K562 (cell line): ENCODE results near the gene NXN. TPM values are rescaled to one million over a fixed set of nuclear protein-coding genes. Genes with fewer than 3 reads are reported as not detected.

Experiments used
- CBFA2T3 ChIP-seq: fragments of 450-650 bp; IDR thresholded peaks from 2 replicates; pipeline ENCODE4 v1.6.1; 2017
- CHCHD3 ChIP-seq: fragments of 250-450 bp; sonication (Bioruptor Pico); IDR thresholded peaks from 2 replicates; pipeline ENCODE4 v2.1.2; 2022; ENCODE audit warnings: mild to moderate bottlenecking
- COPS2 ChIP-seq: fragments of 450-650 bp; conservative IDR thresholded peaks from 2 replicates; pipeline ENCODE4 v1.6.1; 2016; ENCODE audit warnings: mild to moderate bottlenecking, moderate library complexity
- CSDE1 ChIP-seq, 2 experiments: fragments of 450-650 bp; IDR thresholded peaks; 2 replicates each; pipeline ENCODE4 v1.6.1; 2016; ENCODE audit warnings: mild to moderate bottlenecking in 1 of 2
- CXXC5 ChIP-seq: fragments of 250-450 bp; sonication (Bioruptor Pico); IDR thresholded peaks from 2 replicates; pipeline ENCODE4 v1.8.0; 2022; ENCODE audit warnings: inconsistent platforms, mild to moderate bottlenecking, moderate library complexity
- GABPB1 ChIP-seq: sonication (generic); formaldehyde crosslinking; IDR thresholded peaks from 2 replicates; pipeline ENCODE4 v1.8.0; 2022; ENCODE audit warnings: mild to moderate bottlenecking, missing genetic modification reagents
- GTF2A2 ChIP-seq: IDR thresholded peaks from 2 replicates; pipeline ENCODE4 v1.6.1; 2016; ENCODE audit warnings: mild to moderate bottlenecking, missing genetic modification characterization, missing compliant biosample characterization
- HMGN3 ChIP-seq: IDR thresholded peaks from 2 replicates; pipeline ENCODE4 v1.6.1; 2011; ENCODE audit warnings: borderline replicate concordance, low read depth, mild to moderate bottlenecking, mixed read lengths, low read length; ENCODE audit not compliant: insufficient read length; ENCODE audit errors: extremely low read depth
- MAFK ChIP-seq: IDR thresholded peaks from 2 replicates; pipeline ENCODE4 v1.6.1; 2011; ENCODE audit warnings: low read length, improper control_type of control experiment
- MBD2 ChIP-seq: sonication (generic); IDR thresholded peaks from 2 replicates; pipeline ENCODE4 v1.6.1; 2016; ENCODE audit warnings: low read depth, borderline replicate concordance
- PHF20 ChIP-seq: fragments of 450-650 bp; IDR thresholded peaks from 2 replicates; pipeline ENCODE4 v1.6.1; 2018; ENCODE audit not compliant: partially characterized antibody
- SPI1 ChIP-seq: IDR thresholded peaks from 2 replicates; pipeline ENCODE4 v1.6.1; 2011; ENCODE audit warnings: low read depth, low read length, control low read depth, borderline replicate concordance
- ZNF140 ChIP-seq: fragments of 250-450 bp; sonication (Bioruptor Pico); IDR thresholded peaks from 2 replicates; pipeline ENCODE4 v1.8.0; 2021; ENCODE audit warnings: moderate library complexity, mild to moderate bottlenecking, inconsistent platforms
- ZNF239 ChIP-seq: fragments of 250-450 bp; sonication (Bioruptor Pico); IDR thresholded peaks from 2 replicates; pipeline ENCODE4 v1.4.0; 2020; ENCODE audit warnings: mild to moderate bottlenecking
- ZNF586 ChIP-seq: fragments of 450-650 bp; formaldehyde crosslinking; conservative IDR thresholded peaks from 2 replicates; pipeline ENCODE4 v1.4.0; 2020; ENCODE audit warnings: mild to moderate bottlenecking, moderate library complexity
- polyA plus RNA-seq, 8 experiments: library from polyadenylated mRNA; depleted of rRNA in 4 of 8; stranded (reverse) in 5 of 8; unstranded in 3 of 8; fragments of >200 nt; fragmentation: Nextera tagmentation in 2 of 8; fragmentation: Illumina TruSeq in 1 of 8; extraction: Ambion mirVana in 2 of 8; extraction: Trizol in 1 of 8; gene quantifications; 2 replicates each; pipeline versions ENCODE4 v1.2.1 to v1.2.3, GENCODE V29; 2011 to 2014; ENCODE audit warnings: inconsistent platforms in 1 of 8, missing spikeins in 1 of 8
- total RNA-seq, 7 experiments: library from RNA; depleted of rRNA in 6 of 7; stranded (reverse); fragments of >200 nt in 6 of 7; fragmentation: Illumina TruSeq in 2 of 7; extraction: Trizol in 2 of 7; gene quantifications; 2 replicates each; pipeline versions ENCODE4 v1.2.1 to v1.2.3, GENCODE V29; 2011 to 2021; ENCODE audit warnings: low replicate concordance in 1 of 7
- TF ChIP-seq, protein P1 (sequence below): fragments of 450-650 bp; IDR thresholded peaks from 2 replicates; pipeline ENCODE4 v1.6.1; 2016; ENCODE audit warnings: mild to moderate bottlenecking, moderate library complexity
- TF ChIP-seq, protein P2 (sequence below): sonication (generic); formaldehyde crosslinking; IDR thresholded peaks from 2 replicates; pipeline ENCODE4 v1.4.0; 2020; ENCODE audit warnings: mild to moderate bottlenecking, missing genetic modification reagents

NXN gene
- total and polyA plus RNA-seq, 9 of the 15 experiments (the other 6 are each of a cell fraction or from before 2014, with no cell fraction given) = 0.08 to 0.39 (median 0.29) TPM; not detected in 5

DNA sequence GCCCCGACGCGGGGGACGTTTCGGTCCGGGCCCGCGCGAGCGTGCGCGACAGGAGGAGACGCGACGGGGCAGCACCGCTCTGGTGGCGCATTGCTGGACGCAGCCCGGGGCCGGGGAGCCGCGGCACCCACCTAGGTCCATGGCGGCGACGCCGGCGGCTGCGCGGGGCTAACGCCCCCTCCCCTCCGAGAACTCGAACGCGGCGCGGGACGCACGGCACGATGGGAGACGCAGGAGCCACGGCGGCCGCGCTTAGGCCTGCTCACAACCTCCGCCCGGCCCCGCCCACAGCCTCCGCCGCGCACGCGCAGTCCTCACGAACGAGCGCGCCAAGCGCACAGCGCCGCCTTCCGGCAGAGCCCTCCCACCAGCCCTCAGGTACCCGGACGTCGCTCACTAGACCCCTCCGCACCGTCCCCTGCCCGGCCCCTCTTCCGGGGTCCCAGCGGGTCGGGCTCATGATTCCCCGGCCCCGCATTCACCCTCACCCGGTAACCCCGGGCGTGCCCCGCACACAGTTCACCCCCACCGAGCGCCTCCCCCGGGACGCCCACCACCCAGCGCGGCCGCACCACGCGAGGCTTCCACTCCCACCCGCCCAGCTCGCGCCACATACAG is 227.5 kb downstream of the NXN start, which contains the start of gene GEMIN4 (continued):
- TF ChIP-seq, protein P1, sequence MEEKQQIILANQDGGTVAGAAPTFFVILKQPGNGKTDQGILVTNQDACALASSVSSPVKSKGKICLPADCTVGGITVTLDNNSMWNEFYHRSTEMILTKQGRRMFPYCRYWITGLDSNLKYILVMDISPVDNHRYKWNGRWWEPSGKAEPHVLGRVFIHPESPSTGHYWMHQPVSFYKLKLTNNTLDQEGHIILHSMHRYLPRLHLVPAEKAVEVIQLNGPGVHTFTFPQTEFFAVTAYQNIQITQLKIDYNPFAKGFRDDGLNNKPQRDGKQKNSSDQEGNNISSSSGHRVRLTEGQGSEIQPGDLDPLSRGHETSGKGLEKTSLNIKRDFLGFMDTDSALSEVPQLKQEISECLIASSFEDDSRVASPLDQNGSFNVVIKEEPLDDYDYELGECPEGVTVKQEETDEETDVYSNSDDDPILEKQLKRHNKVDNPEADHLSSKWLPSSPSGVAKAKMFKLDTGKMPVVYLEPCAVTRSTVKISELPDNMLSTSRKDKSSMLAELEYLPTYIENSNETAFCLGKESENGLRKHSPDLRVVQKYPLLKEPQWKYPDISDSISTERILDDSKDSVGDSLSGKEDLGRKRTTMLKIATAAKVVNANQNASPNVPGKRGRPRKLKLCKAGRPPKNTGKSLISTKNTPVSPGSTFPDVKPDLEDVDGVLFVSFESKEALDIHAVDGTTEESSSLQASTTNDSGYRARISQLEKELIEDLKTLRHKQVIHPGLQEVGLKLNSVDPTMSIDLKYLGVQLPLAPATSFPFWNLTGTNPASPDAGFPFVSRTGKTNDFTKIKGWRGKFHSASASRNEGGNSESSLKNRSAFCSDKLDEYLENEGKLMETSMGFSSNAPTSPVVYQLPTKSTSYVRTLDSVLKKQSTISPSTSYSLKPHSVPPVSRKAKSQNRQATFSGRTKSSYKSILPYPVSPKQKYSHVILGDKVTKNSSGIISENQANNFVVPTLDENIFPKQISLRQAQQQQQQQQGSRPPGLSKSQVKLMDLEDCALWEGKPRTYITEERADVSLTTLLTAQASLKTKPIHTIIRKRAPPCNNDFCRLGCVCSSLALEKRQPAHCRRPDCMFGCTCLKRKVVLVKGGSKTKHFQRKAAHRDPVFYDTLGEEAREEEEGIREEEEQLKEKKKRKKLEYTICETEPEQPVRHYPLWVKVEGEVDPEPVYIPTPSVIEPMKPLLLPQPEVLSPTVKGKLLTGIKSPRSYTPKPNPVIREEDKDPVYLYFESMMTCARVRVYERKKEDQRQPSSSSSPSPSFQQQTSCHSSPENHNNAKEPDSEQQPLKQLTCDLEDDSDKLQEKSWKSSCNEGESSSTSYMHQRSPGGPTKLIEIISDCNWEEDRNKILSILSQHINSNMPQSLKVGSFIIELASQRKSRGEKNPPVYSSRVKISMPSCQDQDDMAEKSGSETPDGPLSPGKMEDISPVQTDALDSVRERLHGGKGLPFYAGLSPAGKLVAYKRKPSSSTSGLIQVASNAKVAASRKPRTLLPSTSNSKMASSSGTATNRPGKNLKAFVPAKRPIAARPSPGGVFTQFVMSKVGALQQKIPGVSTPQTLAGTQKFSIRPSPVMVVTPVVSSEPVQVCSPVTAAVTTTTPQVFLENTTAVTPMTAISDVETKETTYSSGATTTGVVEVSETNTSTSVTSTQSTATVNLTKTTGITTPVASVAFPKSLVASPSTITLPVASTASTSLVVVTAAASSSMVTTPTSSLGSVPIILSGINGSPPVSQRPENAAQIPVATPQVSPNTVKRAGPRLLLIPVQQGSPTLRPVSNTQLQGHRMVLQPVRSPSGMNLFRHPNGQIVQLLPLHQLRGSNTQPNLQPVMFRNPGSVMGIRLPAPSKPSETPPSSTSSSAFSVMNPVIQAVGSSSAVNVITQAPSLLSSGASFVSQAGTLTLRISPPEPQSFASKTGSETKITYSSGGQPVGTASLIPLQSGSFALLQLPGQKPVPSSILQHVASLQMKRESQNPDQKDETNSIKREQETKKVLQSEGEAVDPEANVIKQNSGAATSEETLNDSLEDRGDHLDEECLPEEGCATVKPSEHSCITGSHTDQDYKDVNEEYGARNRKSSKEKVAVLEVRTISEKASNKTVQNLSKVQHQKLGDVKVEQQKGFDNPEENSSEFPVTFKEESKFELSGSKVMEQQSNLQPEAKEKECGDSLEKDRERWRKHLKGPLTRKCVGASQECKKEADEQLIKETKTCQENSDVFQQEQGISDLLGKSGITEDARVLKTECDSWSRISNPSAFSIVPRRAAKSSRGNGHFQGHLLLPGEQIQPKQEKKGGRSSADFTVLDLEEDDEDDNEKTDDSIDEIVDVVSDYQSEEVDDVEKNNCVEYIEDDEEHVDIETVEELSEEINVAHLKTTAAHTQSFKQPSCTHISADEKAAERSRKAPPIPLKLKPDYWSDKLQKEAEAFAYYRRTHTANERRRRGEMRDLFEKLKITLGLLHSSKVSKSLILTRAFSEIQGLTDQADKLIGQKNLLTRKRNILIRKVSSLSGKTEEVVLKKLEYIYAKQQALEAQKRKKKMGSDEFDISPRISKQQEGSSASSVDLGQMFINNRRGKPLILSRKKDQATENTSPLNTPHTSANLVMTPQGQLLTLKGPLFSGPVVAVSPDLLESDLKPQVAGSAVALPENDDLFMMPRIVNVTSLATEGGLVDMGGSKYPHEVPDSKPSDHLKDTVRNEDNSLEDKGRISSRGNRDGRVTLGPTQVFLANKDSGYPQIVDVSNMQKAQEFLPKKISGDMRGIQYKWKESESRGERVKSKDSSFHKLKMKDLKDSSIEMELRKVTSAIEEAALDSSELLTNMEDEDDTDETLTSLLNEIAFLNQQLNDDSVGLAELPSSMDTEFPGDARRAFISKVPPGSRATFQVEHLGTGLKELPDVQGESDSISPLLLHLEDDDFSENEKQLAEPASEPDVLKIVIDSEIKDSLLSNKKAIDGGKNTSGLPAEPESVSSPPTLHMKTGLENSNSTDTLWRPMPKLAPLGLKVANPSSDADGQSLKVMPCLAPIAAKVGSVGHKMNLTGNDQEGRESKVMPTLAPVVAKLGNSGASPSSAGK = peak; percentile 62
- TF ChIP-seq HMGN3 = peak; percentile 73
- TF ChIP-seq ZNF586 (CRISPR knock-in tag) = no peak
- no peak for TF ChIP-seq MAFK
- TF ChIP-seq ZNF140 (CRISPR knock-in tag) = no peak
- TF ChIP-seq CXXC5 = peak; percentile 81
- TF ChIP-seq MBD2 = 0 out of 2 replicates have a peak, but pooled peaks have one; percentile 25
- peak; percentile 62 for TF ChIP-seq GABPB1 (CRISPR knock-in tag)
- TF ChIP-seq GTF2A2 (tag) = no peak
- TF ChIP-seq SPI1 = no peak
- TF ChIP-seq PHF20 = peak; percentile 30
- TF ChIP-seq CBFA2T3 = no peak
- no peak for TF ChIP-seq COPS2
- no peak for TF ChIP-seq CSDE1 (IDR thresholded peaks at IDR 0.05)
- no peak for TF ChIP-seq CHCHD3 (CRISPR knock-in tag)
- TF ChIP-seq ZNF239 (CRISPR knock-in tag) = no peak
- TF ChIP-seq, protein P2, sequence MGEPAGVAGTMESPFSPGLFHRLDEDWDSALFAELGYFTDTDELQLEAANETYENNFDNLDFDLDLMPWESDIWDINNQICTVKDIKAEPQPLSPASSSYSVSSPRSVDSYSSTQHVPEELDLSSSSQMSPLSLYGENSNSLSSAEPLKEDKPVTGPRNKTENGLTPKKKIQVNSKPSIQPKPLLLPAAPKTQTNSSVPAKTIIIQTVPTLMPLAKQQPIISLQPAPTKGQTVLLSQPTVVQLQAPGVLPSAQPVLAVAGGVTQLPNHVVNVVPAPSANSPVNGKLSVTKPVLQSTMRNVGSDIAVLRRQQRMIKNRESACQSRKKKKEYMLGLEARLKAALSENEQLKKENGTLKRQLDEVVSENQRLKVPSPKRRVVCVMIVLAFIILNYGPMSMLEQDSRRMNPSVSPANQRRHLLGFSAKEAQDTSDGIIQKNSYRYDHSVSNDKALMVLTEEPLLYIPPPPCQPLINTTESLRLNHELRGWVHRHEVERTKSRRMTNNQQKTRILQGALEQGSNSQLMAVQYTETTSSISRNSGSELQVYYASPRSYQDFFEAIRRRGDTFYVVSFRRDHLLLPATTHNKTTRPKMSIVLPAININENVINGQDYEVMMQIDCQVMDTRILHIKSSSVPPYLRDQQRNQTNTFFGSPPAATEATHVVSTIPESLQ (CRISPR knock-in tag) = no peak
